H1 (cell line): ENCODE measurements around the gene MAGI2. TPM values are rescaled to one million over a fixed set of nuclear protein-coding genes. Genes with fewer than 3 reads are reported as not detected.

ENCODE experiments used
- ATF3 ChIP-seq: IDR thresholded peaks from 2 replicates; pipeline ENCODE4 v1.6.1; 2011; ENCODE audit warnings: low read depth, mild to moderate bottlenecking, low read length; ENCODE audit not compliant: insufficient read depth
- polyA plus RNA-seq, 7 experiments: library from polyadenylated mRNA; depleted of rRNA in 3 of 7; stranded (reverse) in 5 of 7; unstranded in 2 of 7; fragments of >200 nt in 5 of 7; fragments of 200-250 nt in 2 of 7; gene quantifications; 1 replicate in 5 of 7; 2 replicates in 1 of 7; 4 replicates in 1 of 7; pipeline versions ENCODE4 v1.2.1 to v1.2.3, GENCODE V29; 2011 to 2013; ENCODE audit warnings: missing spikeins in 2 of 7, mixed read lengths in 2 of 7
- total RNA-seq: library from RNA; stranded (reverse); fragmentation: NEBNext Ultra II Directional; extraction: Animal tissue kit (Norgen Biotek cat#: 25700); gene quantifications from 2 replicates; pipeline ENCODE4 v1.2.1, GENCODE V29; 2021

MAGI2 gene
- total and polyA plus RNA-seq, 2 of the 8 experiments (the other 6 are each of a cell fraction or from before 2014, with no cell fraction given) = 6.0 to 27.3 TPM

GRCh38 chr7:78501064-78501463, 952.4 kb downstream of the MAGI2 start (continued):
- no peak for TF ChIP-seq ATF3
- TF ChIP-seq, all 59 proteins: peak for 0
